Cardiac septum (tissue), 1 donor: ENCODE measurements around the gene KLK5. TPM values are rescaled to one million over a fixed set of nuclear protein-coding genes. Genes with fewer than 3 reads are reported as not detected.
A peak's percentile ranks its signal among the peaks of the same experiment; 100 is the strongest.

Source experiments
- DNase-seq: peaks from one replicate; pipeline ENCODE4 v3.0.0-alpha.2; 2020; ENCODE audit warnings: low spot score
- intact Hi-C: fragments of 100-400 bp; cut with DNase I; formaldehyde crosslinking; loops from one replicate; pipeline ENCODE4 v1.14.0; 2022
- total RNA-seq: library from RNA; stranded (reverse); fragmentation: NEBNext Ultra II Directional; extraction: Animal tissue kit (Norgen Biotek cat#: 25700); gene quantifications from one replicate; pipeline ENCODE4 v1.2.1, GENCODE V29; 2021
- donor health status: DM: no; HTN: no; CAD: no.

The KLK5 gene
- total RNA-seq, 1 donor from 2014 or later, result not detected

DNA sequence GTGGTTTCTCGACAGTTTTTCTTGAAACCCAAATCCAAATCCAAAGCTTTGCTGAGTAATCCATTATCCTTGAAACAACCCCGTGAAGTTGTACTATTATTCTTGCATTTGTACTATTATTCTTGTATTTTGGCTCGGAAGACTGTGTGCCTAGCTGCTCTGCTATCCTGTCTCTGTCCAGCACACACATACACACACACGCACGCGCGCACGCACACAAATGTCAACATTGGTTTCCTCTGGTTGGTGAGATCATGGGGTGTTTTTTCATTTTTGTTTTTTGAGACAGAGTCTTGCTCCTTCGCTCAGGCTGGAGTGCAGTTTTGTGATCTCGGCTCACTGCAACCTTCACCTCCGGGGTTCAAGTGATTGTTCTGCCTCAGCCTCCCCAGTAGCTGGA, 26.7 kb downstream of the KLK5 start:
- intact Hi-C loops, result loop anchor here (10.0 kb wide), 1 partner anchor 201 kb away; the partner anchor contains the start of gene CLEC11A
- no peak for DNase-seq

- no peak for DNase-seq
- intact Hi-C loops, result loop anchor here (10.0 kb wide), 1 partner anchor 201 kb away; the partner anchor contains the start of gene CLEC11A
Observed at GRCh38 chr19:50925734-50926133, 27.1 kb downstream of the KLK5 start.

DNA sequence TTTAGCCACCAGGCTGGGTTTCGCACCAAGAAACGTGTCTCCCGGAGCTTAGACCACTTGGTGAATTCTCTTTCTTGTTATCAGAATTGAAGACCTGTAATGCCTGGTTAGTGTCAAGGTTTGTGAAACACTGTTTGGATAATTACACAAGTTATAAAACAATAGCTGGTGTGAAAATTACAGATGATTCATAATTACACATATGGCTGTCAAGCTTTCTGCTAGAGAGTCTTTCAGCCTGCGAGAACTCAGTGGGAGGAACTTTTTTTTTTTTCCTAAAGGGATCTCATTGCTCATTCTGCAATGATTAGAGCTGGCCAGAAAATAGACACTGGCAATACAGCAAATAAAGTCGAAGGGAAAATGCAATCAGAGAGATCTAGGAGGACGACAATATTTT, 28.3 kb downstream of the KLK5 start:
- no peak for DNase-seq
- intact Hi-C loops, result loop anchor here (5.0 to 10.0 kb wide), 2 partner anchors 200 to 557 kb away; partner anchors contain the start of genes CLEC11A and NAPSA

DNA sequence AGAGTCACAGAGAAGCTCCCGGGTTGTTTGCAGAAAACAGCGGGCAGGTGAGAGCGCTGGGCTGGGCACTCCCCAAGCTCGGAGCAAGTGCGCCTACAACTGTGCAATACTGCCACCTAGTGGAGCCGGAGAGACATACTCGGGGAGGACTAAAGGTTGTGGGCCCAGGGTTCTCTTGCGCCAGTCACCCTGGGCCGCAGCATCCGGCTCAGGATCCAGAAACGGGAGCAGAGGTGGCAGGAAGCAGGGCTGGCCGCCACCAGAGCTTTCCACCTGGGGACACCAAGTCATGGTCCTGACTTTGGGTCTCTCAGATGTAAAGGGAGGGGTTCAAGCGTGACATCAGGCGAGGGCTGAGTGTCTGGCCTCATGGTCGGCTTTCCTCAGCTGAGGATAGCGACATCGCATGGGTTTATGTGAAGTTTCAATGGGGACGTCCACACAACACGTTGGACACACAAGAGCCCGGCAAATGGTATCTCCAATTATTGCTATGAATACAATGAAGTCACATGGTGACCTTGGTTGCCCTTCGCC, 30.5 kb downstream of the KLK5 start:
- intact Hi-C loops, result loop anchor here (5.0 to 10.0 kb wide), 2 partner anchors 198 to 555 kb away; partner anchors contain the start of genes CLEC11A and NAPSA
- DNase-seq, result peak; percentile 82

DNA sequence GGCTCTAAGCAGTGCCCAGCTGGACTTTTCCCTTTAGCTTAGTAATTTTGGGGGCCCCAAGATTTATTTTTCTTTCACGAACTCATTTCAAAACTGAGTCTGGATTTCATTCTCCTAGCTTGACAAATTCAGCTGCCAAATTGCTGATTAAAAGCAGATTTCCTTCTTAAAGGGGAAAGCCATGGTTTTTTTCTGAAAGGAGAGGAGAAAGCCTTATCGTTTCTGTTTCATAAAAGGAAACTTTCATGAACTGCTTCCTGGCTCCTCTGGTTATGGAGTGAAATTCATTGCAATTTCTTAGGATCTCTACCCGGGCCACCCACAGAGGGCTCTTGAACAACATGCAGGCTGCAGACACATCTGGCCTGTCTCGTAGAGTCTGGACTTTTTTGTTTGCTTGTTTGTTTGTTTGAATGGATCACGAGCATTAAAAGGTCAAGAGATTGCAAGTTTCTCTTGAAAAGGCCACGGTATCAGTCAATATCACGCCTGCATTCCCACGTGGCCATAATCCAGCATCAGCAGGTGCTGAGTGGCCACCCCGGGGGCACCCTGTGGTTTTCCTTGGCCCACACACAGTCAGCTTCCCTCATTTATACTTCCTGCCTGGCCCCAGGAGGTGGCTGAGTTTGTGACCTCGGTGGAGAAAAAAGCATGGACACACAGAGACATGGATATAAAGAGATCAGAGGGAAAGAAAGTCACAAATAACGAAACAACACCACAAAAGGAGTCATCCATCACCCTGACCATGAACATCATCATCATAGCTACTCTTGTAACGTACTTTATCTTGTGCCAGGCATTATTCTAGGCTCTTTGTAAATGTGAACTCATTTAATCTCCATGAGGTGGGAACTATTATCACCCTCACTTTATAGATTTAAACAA, 31.2 kb downstream of the KLK5 start:
- no peak for DNase-seq
- intact Hi-C loops, result loop anchor here (5.0 to 10.0 kb wide), 2 partner anchors 197 to 554 kb away; partner anchors contain the start of genes CLEC11A and NAPSA

- no peak for DNase-seq
- intact Hi-C loops, result no loop called here
Observed at GRCh38 chr19:50916069-50916468, 36.8 kb downstream of the KLK5 start.

GRCh38 chr19:50912727-50913716, 39.8 kb downstream of the KLK5 start:
- intact Hi-C loops, result no loop called here
- no peak for DNase-seq

- DNase-seq, result no peak
- intact Hi-C loops, result no loop called here
Observed at GRCh38 chr19:50912102-50912599, 40.7 kb downstream of the KLK5 start.

DNA sequence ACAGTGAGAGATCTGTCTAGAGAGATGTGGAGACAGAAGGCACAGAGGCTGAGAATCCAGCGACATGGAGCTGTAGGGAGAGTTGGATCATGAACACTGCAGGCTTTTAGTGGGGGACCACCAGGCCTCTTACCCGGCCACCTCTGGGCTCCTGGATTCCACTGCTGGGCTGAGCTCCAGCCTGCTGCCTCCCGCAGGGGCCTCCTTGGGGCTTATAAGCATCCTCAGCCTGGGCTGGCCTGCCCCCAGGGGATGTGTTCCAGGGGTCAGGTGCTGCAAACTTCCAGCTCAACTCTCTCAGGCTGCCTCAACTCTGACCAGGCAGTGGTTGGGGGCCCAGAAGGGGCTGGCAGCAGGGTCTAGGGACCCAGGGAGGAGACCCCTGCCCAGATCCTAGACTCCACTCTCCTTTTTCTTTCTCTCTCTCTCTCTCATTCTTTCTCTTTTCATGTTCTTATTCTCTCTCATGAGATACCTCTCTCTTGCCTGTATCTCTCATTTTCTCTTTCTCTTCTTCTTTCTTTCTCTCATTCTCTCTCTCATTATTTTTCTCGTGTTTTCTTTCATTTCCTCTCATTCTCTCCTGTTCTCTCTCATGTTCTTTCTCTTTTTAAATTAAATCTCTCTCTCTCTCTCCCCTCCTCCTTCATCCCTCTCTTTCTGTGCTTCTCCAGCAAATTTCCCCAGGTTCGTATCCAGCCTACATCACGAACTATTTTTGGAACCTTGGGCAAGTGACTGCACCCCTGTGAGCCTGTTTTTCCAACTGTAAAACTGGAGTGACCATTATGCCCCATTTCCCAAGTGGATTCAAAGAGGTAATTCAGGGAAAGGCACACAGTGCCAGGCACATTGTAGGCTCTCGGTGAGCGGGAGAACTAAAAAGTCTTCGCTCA, 41.4 kb downstream of the KLK5 start, which contains the start of gene KLK4:
Gene KLK4 (minus strand): TSS at position 190 of the 896 bp plus-strand sequence. CDS start 657 bp downstream, outside the sequence.
- intact Hi-C loops, result no loop called here
- no peak for DNase-seq

GRCh38 chr19:50910722-50911121, 42.1 kb downstream of the KLK5 start:
- intact Hi-C loops, result no loop called here
- no peak for DNase-seq

DNA sequence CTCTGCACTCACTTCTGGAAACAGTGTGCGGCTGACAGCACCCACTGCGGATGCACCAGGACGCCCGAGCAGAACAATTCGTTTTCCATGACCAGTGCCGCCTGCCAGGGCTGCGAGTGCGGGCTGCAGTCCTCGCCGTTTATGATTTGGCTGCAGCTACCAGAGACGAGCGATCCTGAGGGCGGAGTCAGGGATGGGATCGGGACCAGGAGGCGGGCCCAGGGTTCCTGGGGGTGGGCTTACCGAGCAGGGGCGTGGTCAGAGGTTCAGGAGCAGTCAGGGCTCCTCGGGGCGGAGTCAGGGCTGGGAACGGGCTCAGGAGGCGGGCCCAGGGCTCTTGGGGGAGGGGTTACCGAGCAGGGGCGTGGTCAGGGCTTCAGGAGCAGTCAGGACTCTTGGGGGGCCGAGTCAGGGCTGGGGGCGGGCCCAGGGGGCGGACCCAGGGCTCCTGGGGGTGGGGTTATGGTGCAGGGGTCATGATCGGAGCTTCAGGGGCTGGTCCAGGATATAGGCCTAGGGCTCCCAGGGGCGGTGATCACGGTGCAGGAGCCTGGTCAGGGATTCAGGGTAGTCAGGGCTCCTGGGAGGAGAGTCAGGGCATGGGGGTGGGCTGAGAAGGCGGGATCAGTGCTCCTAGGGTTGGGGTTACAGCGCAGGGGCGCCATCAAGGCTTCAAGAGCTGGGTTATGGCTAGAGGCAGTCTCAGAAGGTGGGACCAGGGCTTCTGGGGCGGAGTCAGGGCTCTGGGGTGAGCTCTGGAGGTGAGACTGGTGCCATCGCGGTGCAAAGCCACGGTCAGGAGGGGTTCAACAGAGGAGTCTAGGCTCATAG, 43.4 kb downstream of the KLK5 start:
- no peak for DNase-seq
- intact Hi-C loops, result no loop called here

GRCh38 chr19:50908336-50908735, 44.5 kb downstream of the KLK5 start:
- intact Hi-C loops, result no loop called here
- no peak for DNase-seq

DNA sequence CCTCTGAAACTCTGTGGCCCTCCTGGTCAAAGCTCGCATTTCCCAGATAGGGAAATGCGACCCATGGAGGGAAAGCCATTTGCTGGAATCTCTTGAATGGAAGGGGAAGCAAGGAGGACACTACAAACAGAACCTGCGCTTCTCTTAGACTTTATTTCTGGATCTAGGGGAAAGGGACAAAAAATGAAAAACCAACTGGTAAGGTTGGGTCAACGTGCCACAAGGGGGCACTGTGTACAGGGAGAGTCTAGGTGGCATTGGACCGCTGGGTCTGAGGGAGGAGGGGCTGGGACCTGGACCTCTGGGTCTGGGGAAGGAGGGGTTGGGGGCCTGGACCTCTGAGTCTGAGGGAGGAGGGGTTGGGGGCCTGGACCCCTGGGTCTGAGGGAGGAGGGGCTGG, 46.6 kb downstream of the KLK5 start:
- no peak for DNase-seq
- intact Hi-C loops, result no loop called here

DNA sequence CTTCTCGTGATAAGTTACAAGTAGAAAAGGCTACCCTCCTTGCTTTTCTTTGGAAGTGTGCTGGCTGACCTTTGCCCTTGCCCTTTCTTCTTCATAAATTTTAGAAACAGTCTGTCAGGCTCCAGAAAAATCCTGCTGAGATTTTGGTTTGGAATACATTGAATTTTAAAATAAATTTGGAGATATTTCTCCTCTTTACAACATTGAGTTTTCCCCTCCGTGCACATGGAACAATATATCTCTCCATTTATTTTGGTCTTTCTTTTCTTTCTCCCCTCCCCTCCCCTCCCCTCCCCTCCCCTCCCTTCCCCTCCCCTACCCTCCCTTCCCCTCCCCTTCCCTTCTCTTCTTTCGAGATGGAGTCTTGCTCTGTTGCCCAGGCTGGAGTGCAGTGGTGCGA, 50.2 kb downstream of the KLK5 start:
- intact Hi-C loops, result no loop called here
- no peak for DNase-seq

- intact Hi-C loops, result no loop called here
- no peak for DNase-seq
Observed at GRCh38 chr19:50899569-50899968, 53.3 kb downstream of the KLK5 start.

- intact Hi-C loops, result no loop called here
- no peak for DNase-seq
Observed at GRCh38 chr19:50898018-50898417, 54.8 kb downstream of the KLK5 start.

DNA sequence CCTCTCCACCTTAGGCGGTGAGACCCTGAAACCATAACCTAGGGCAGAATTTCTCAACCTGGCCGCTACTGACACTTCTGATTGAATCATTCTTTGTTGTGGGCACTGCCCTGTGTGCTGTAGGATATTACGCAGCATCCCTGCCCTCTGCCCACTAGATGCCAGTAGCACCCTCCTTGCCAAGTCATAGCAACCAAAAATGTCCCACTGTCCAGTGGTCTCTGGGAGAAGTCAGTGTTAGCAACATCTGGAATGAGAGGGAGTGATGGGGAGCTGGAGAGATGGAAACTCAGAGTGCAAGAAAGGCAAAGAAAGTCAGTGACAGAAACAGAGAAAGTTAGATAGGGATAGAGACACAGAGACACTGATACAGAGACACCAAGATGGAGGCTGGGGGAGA, 55.2 kb downstream of the KLK5 start:
- DNase-seq, result no peak
- intact Hi-C loops, result no loop called here
